ENCODE measurements around the gene SLC13A1.

GRCh38 chr7:123230603-123231002 is 30.8 kb upstream of the SLC13A1 start:
- TF ChIP-seq YY1 (IDR thresholded peaks at IDR 0.05; ENCODE audit: insufficient read depth, insufficient read length): no peak
- no peak for TF ChIP-seq ZNF274 (IDR thresholded peaks at IDR 0.05; ENCODE audit: low read depth, low read length)
- TF ChIP-seq SUZ12 (IDR thresholded peaks at IDR 0.05; ENCODE audit: extremely low read depth, insufficient read depth, insufficient read length): no peak
